Neural cell (in vitro differentiated cells): Measurements from ENCODE around the gene MTX1. TPM values are rescaled to one million over a fixed set of nuclear protein-coding genes. Genes with fewer than 3 reads are reported as not detected.

Experiments
- H2AFZ ChIP-seq: fragments of 200-600, 300-800 bp; sonication (generic), shearing (Covaris generic); 2 replicates; pipeline ENCODE4 v1.6.0; 2014; ENCODE audit warnings: low read depth, mild to moderate bottlenecking, antibody characterized with exemption, low read length, moderate library complexity
- H3F3A ChIP-seq: fragments of 200-600 bp; shearing (Covaris generic); 2 replicates; pipeline ENCODE4 v1.6.1; 2016; ENCODE audit warnings: mild to moderate bottlenecking, moderate library complexity, mixed read lengths, antibody characterized with exemption, low read length; ENCODE audit not compliant: insufficient read depth, poor library complexity, severe bottlenecking
- H3K27ac ChIP-seq: fragments of 200-600, 300-800 bp; sonication (generic), shearing (Covaris generic); 2 replicates; pipeline ENCODE4 v1.5.1; 2014; ENCODE audit warnings: mild to moderate bottlenecking, low read length, moderate library complexity
- H3K27me3 ChIP-seq: fragments of 300-800, 200-600 bp; sonication (generic), shearing (Covaris generic); 2 replicates; pipeline ENCODE4 v1.6.0; 2014; ENCODE audit warnings: mild to moderate bottlenecking, low read depth, low read length, moderate library complexity; ENCODE audit not compliant: insufficient read depth
- H3K36me3 ChIP-seq: fragments of 300-800, 200-600 bp; sonication (generic), shearing (Covaris generic); 2 replicates; pipeline ENCODE4 v1.5.1; 2014; ENCODE audit warnings: mild to moderate bottlenecking, antibody characterized with exemption, low read length, moderate library complexity; ENCODE audit not compliant: insufficient read depth
- H3K4me2 ChIP-seq: fragments of 300-800, 200-600 bp; sonication (generic), shearing (Covaris generic); 2 replicates; pipeline ENCODE4 v1.6.0; 2014; ENCODE audit warnings: mild to moderate bottlenecking, low read length
- H3K4me3 ChIP-seq: fragments of 300-800, 200-600 bp; sonication (generic), shearing (Covaris generic); 2 replicates; pipeline ENCODE4 v1.5.1; 2014; ENCODE audit warnings: mild to moderate bottlenecking, low read length, moderate library complexity
- H3K79me2 ChIP-seq: fragments of 200-600 bp; shearing (Covaris generic); replicated peaks from 2 replicates; pipeline ENCODE4 v1.6.0; 2014; ENCODE audit warnings: mild to moderate bottlenecking, low read length, moderate library complexity; ENCODE audit not compliant: insufficient read depth
- H3K9ac ChIP-seq: fragments of 300-800, 200-600 bp; sonication (generic), shearing (Covaris generic); 2 replicates; pipeline ENCODE4 v1.6.1; 2016; ENCODE audit warnings: mild to moderate bottlenecking, low read length, mixed read lengths
- H3K9me2 ChIP-seq: fragments of 200-600 bp; shearing (Covaris generic); 2 replicates; pipeline ENCODE4 v1.6.1; 2016; ENCODE audit warnings: mild to moderate bottlenecking, low read length, mixed read lengths; ENCODE audit not compliant: insufficient read depth
- H3K9me3 ChIP-seq: fragments of 200-600, 300-800 bp; sonication (generic), shearing (Covaris generic); 2 replicates; pipeline ENCODE4 v1.6.1; 2016; ENCODE audit warnings: mild to moderate bottlenecking, mixed run types, low read length, moderate library complexity, mixed read lengths
- H4K20me1 ChIP-seq: fragments of 200-600 bp; shearing (Covaris generic); 2 replicates; pipeline ENCODE4 v1.6.1; 2016; ENCODE audit warnings: mild to moderate bottlenecking, mixed run types; ENCODE audit not compliant: insufficient read depth
- CTCF ChIP-seq: fragments of 450-650 bp; IDR thresholded peaks from 2 replicates; pipeline ENCODE4 v1.5.1; 2014; ENCODE audit warnings: antibody characterized with exemption, mild to moderate bottlenecking, moderate library complexity; ENCODE audit not compliant: poor library complexity, severe bottlenecking
- EP300 ChIP-seq: fragments of 450-650 bp; conservative IDR thresholded peaks from 2 replicates; pipeline ENCODE4 v1.6.1; 2014; ENCODE audit warnings: antibody characterized with exemption, mild to moderate bottlenecking, moderate library complexity; ENCODE audit not compliant: poor library complexity, severe bottlenecking
- EZH2 ChIP-seq: fragments of 200-600, 300-800 bp; shearing (Covaris generic), sonication (generic); IDR thresholded peaks from 2 replicates; pipeline ENCODE4 v1.6.1; 2014; ENCODE audit warnings: antibody characterized with exemption, low read length, borderline replicate concordance, mild to moderate bottlenecking; ENCODE audit not compliant: insufficient read depth, poor library complexity, severe bottlenecking
- MXI1 ChIP-seq: fragments of 450-650 bp; conservative IDR thresholded peaks from 2 replicates; pipeline ENCODE4 v1.6.1; 2014; ENCODE audit warnings: antibody characterized with exemption, mild to moderate bottlenecking; ENCODE audit not compliant: poor library complexity, severe bottlenecking
- POLR2AphosphoS5 ChIP-seq: IDR thresholded peaks from 2 replicates; pipeline ENCODE4 v1.6.1; 2012
- RAD21 ChIP-seq: fragments of 450-650 bp; conservative IDR thresholded peaks from 2 replicates; pipeline ENCODE4 v1.6.1; 2014; ENCODE audit warnings: antibody characterized with exemption, mild to moderate bottlenecking, moderate library complexity
- REST ChIP-seq: IDR thresholded peaks from 2 replicates; pipeline ENCODE4 v1.6.1; 2012; ENCODE audit warnings: borderline replicate concordance
- SMC3 ChIP-seq: fragments of 450-650 bp; conservative IDR thresholded peaks from 2 replicates; pipeline ENCODE4 v1.6.1; 2014; ENCODE audit warnings: antibody characterized with exemption, mild to moderate bottlenecking, moderate library complexity; ENCODE audit not compliant: poor library complexity
- TAF1 ChIP-seq: IDR thresholded peaks from 2 replicates; pipeline ENCODE4 v1.6.1; 2012; ENCODE audit warnings: low read depth
- polyA plus RNA-seq: library from polyadenylated mRNA; depleted of rRNA; stranded (reverse); fragments of >200 nt; gene quantifications from 2 replicates; pipeline ENCODE4 v1.2.3, GENCODE V29; 2014

MTX1 gene
- polyA plus RNA-seq, 1 donor from 2014 or later, result 55.0 TPM

- Histone ChIP-seq H3K9ac (no peak overlapping the region), H3K27ac (no peak overlapping the region), H4K20me1 (no peaks in the 10 kb centered on the region), H2AFZ (no peak overlapping the region), H3K79me2 (no peaks in the 10 kb centered on the region), H3K4me3 (no peak overlapping the region), H3K9me3 (no peaks in the 10 kb centered on the region), H3K36me3 (no peaks in the 10 kb centered on the region), H3K27me3 (no peaks in the 10 kb centered on the region), H3K9me2 (no peaks in the 10 kb centered on the region), H3K4me2 (no peak overlapping the region), H3F3A (no peaks in the 10 kb centered on the region)
- TF ChIP-seq EZH2 (no peak), TAF1 (no peak), RAD21 (no peak), MXI1 (no peak), REST (no peak), POLR2AphosphoS5 (no peak), CTCF (no peak), EP300 (no peak), SMC3 (no peak)
These were observed 22.8 kb upstream of the MTX1 start for GRCh38 chr1:155185783-155186066.

- no peak overlapping the region for H3K4me2 ChIP-seq
- no peaks in the 10 kb centered on the region for H3K9me3 ChIP-seq
- TF ChIP-seq CTCF (no peak), RAD21 (no peak), POLR2AphosphoS5 (no peak), REST (no peak), MXI1 (no peak), SMC3 (no peak), EZH2 (no peak)
These were observed 22.3 kb upstream of the MTX1 start for GRCh38 chr1:155186067-155186793.

More at GRCh38 chr1:155186067-155186793, 22.3 kb upstream of the MTX1 start:
- H3K4me3 ChIP-seq, result no peak overlapping the region
- H3K27ac ChIP-seq, result no peak overlapping the region
- H3K79me2 ChIP-seq, result no peaks in the 10 kb centered on the region
- H3K27me3 ChIP-seq, result no peaks in the 10 kb centered on the region
- no peak overlapping the region for H3K9ac ChIP-seq
- no peaks in the 10 kb centered on the region for H3F3A ChIP-seq
- no peaks in the 10 kb centered on the region for H3K36me3 ChIP-seq
- no peaks in the 10 kb centered on the region for H3K9me2 ChIP-seq
- H4K20me1 ChIP-seq, result no peaks in the 10 kb centered on the region
- H2AFZ ChIP-seq, result no peak overlapping the region
